OCI-LY3 (cell line): ENCODE data around the gene HOXC11.

Experiments
- CTCF ChIP-seq: fragments of 200-600, 300-600 bp; sonication (generic); IDR thresholded peaks from 2 replicates; pipeline ENCODE4 v1.5.1; 2014; ENCODE audit warnings: antibody characterized with exemption, low read length, low read depth
- EZH2phosphoT487 ChIP-seq: fragments of 200-600 bp; shearing (Covaris generic); IDR thresholded peaks from 2 replicates; pipeline ENCODE4 v1.6.1; 2018; ENCODE audit warnings: antibody characterized with exemption, mixed run types, low read depth

- TF ChIP-seq CTCF = no peak
- no peak for TF ChIP-seq EZH2phosphoT487
These were observed 31.2 kb upstream of the HOXC11 start for GRCh38 chr12:53941750-53942149.
